Measurements from ENCODE around the gene BEND6. TPM values are rescaled to one million over a fixed set of nuclear protein-coding genes. Genes with fewer than 3 reads are reported as not detected.
A peak's percentile ranks its signal among the peaks of the same experiment; 100 is the strongest.

BEND6 gene
- total and polyA plus RNA-seq, 2 of the 8 experiments (the other 6 are each of a cell fraction or from before 2014, with no cell fraction given): 0.71 to 2.1 TPM

DNA sequence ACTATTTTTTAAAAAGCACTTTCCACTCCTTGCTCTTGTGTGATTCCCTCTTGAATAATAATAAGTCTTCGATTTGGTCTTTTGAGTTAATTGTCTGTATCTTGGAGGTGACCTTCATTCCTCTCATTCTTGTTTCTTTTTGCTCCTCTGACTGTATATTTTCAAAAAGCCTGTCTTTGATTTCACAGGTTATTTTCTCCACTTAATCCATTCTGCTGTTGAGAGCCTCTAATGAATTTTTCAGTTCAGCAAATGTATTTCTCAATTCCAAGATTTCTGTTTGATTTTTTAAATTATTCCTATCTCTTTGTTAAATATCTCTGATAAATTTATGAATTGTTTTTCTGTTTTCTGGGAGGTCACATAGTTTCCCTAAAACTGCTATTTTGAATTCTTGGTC, 69.9 kb downstream of the BEND6 start:
- Histone ChIP-seq H3K4me1 (replicated peaks in 1 of 4; ENCODE audit: control insufficient read depth in 3 of 4, insufficient read depth in 4 of 4, low read length in 3 of 4) (peaks cover 4 to 16% (median 12%) of the 10 kb centered on the region in 4 experiments; a peak in 6 of 7 replicates), H4K8ac (ENCODE audit: extremely low read depth, insufficient read depth, low read length) (no peak overlapping the region), H3K9me3 (ENCODE audit: insufficient read depth in 2 of 2, low read depth in 1 of 2, low read length in 1 of 2) (no peaks in the 10 kb centered on the region), H3K4me2 (ENCODE audit: insufficient read depth in 1 of 2, low read depth in 2 of 2, low read length in 2 of 2) (peak overlapping the region; percentile 24 to 31; a peak in 1 of 4 replicates), H3K4ac (replicated peaks; ENCODE audit: insufficient read length, low read depth, low read length) (no peak overlapping the region), H4K20me1 (replicated peaks in 1 of 2; ENCODE audit: control insufficient read depth in 1 of 2, insufficient read depth in 2 of 2, low read length in 2 of 2) (no peaks in the 10 kb centered on the region), H3K79me2 (ENCODE audit: control insufficient read depth in 1 of 2, insufficient read depth in 2 of 2, low read length in 2 of 2) (no peaks in the 10 kb centered on the region), H3K23me2 (ENCODE audit: low read depth, low read length) (no peaks in the 10 kb centered on the region), H3K9ac (replicated peaks in 1 of 4; ENCODE audit: extremely low read depth in 1 of 4, low read depth in 3 of 4, low read length in 3 of 4) (no peak overlapping the region), H3K4me3 (ENCODE audit: extremely low read depth in 1 of 4, insufficient read depth in 2 of 4, low read depth in 3 of 4, low read length in 4 of 4) (peak overlapping the region in 1 of 4 experiments; percentile 29; a peak in 1 of 8 replicates), H3K79me1 (ENCODE audit: low read depth, low read length) (no peaks in the 10 kb centered on the region), H2BK15ac (ENCODE audit: low read length) (no peak overlapping the region), H3K27me3 (replicated peaks in 1 of 4; ENCODE audit: control insufficient read depth in 3 of 4, extremely low read depth in 1 of 4, insufficient read depth in 3 of 4, low read length in 3 of 4) (no peaks in the 10 kb centered on the region; a peak in 1 of 7 replicates), H2BK20ac (ENCODE audit: low read length) (no peak overlapping the region), H3K27ac (ENCODE audit: low read depth, low read length) (peak overlapping the region; percentile 35; the same call in 1 of the 2 replicates), H2BK120ac (replicated peaks; ENCODE audit: low read depth, low read length) (peak overlapping the region; percentile 28), H3K18ac (ENCODE audit: extremely low read depth, low read length) (no peak overlapping the region), H3K14ac (ENCODE audit: insufficient read length) (no peak overlapping the region), H2AK5ac (ENCODE audit: low read depth, low read length) (no peak overlapping the region), H2BK5ac (ENCODE audit: low read depth, low read length) (peak overlapping the region; percentile 37; the same call in 1 of the 2 replicates), H3K36me3 (ENCODE audit: control insufficient read depth in 2 of 4, insufficient read depth in 4 of 4, low read length in 3 of 4) (no peaks in the 10 kb centered on the region), H4K5ac (ENCODE audit: insufficient read length, low read depth, low read length) (peak overlapping the region; percentile 7), H2AFZ (ENCODE audit: low read length) (no peak overlapping the region), H4K91ac (replicated peaks; ENCODE audit: insufficient read length, low read length) (no peak overlapping the region), H2BK12ac (ENCODE audit: low read depth, low read length) (no peak overlapping the region), H3K23ac (ENCODE audit: insufficient read length) (no peak overlapping the region), H3K56ac (replicated peaks; ENCODE audit: insufficient read length, low read depth, low read length) (no peak overlapping the region)
- ChIA-PET POLR2A (ENCODE audit: partially characterized antibody) (interaction anchor here (1.2 kb wide), 1 partner anchor 32 kb away, joined by 3 read pairs; no protein-coding TSS in a partner anchor), CTCF (ENCODE audit: partially characterized antibody) (interaction anchor here (0.7 to 1.5 kb wide), 6 partner anchors 13 to 568 kb away, joined by 3 to 4 read pairs (median 3); no protein-coding TSS in a partner anchor)
- DNase-seq (ENCODE audit: low read depth in 1 of 2, low spot score in 2 of 2) (no peak), FAIRE-seq (peak; percentile 13)
- no peak for TF ChIP-seq SP2 (IDR thresholded peaks at IDR 0.05; ENCODE audit: low read length)
- TF ChIP-seq RBBP5 (IDR thresholded peaks at IDR 0.05; ENCODE audit: borderline replicate concordance, low read depth, low read length): no peak
- TF ChIP-seq CBX8 (IDR thresholded peaks at IDR 0.05; ENCODE audit: borderline replicate concordance, low read depth, low read length): no peak
- TF ChIP-seq CREB1 (IDR thresholded peaks at IDR 0.05): no peak
- no peak for TF ChIP-seq SRF (IDR thresholded peaks at IDR 0.05; ENCODE audit: low read depth, low read length)
- no peak for TF ChIP-seq SAP30 (IDR thresholded peaks at IDR 0.05; ENCODE audit: insufficient read depth, insufficient replicate concordance, low read length)
- TF ChIP-seq CHD2 (IDR thresholded peaks at IDR 0.05; ENCODE audit: low read length): no peak
- no peak for TF ChIP-seq EP300 (IDR thresholded peaks at IDR 0.05; ENCODE audit: borderline replicate concordance in 1 of 2, low read depth in 2 of 2, low read length in 2 of 2)
- no peak for TF ChIP-seq RXRA (IDR thresholded peaks at IDR 0.05; ENCODE audit: insufficient read depth, low read depth, low read length)
- TF ChIP-seq SP1 (IDR thresholded peaks at IDR 0.05; ENCODE audit: low read depth, low read length): no peak
- 37% methylated on average over 1 of the region's 1 CpG; no CpG with 5 or more reads in 1 of the 2 experiments for WGBS, 2 experiments (ENCODE audit: extremely low coverage in 1 of 2, insufficient coverage in 1 of 2, insufficient read length in 1 of 2, insufficient replicate concordance in 2 of 2, low coverage in 1 of 2, low lambda C conversion rate in 2 of 2, missing lambda C conversion rate in 1 of 2)
